ENCODE measurements around the gene BPIFB6.

Gene BPIFB6

GRCh38 chr20:33010133-33010504 lies 21.3 kb upstream of the BPIFB6 start:
- Histone ChIP-seq H3K4me3 (ENCODE audit: low read depth, low read length) (no peak overlapping the region), H3K27ac (ENCODE audit: extremely low read depth, low read depth, low read length) (no peak overlapping the region), H3K4me1 (ENCODE audit: control insufficient read depth, insufficient read depth, low read length) (no peaks in the 10 kb centered on the region), H3K36me3 (ENCODE audit: control insufficient read depth in 2 of 2, insufficient read depth in 1 of 2, low read length in 2 of 2) (no peaks in the 10 kb centered on the region), H3K9me3 (ENCODE audit: control insufficient read depth, insufficient read depth, low read depth, low read length) (no peaks in the 10 kb centered on the region)
- TF ChIP-seq ZNF600 (tag by site-specific recombination; IDR thresholded peaks at IDR 0.05) (no peak), ZNF132 (tag by site-specific recombination; IDR thresholded peaks at IDR 0.05; ENCODE audit: borderline replicate concordance) (no peak), ZNF239 (tag by site-specific recombination; IDR thresholded peaks at IDR 0.05) (no peak), OVOL3 (tag by site-specific recombination; IDR thresholded peaks at IDR 0.05) (no peak)
- TF ChIP-seq, protein P1, sequence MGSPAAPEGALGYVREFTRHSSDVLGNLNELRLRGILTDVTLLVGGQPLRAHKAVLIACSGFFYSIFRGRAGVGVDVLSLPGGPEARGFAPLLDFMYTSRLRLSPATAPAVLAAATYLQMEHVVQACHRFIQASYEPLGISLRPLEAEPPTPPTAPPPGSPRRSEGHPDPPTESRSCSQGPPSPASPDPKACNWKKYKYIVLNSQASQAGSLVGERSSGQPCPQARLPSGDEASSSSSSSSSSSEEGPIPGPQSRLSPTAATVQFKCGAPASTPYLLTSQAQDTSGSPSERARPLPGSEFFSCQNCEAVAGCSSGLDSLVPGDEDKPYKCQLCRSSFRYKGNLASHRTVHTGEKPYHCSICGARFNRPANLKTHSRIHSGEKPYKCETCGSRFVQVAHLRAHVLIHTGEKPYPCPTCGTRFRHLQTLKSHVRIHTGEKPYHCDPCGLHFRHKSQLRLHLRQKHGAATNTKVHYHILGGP (tag by site-specific recombination; IDR thresholded peaks at IDR 0.05), result no peak
- ChIA-PET CTCF (no interaction called here), POLR2A (no interaction called here)

DNA sequence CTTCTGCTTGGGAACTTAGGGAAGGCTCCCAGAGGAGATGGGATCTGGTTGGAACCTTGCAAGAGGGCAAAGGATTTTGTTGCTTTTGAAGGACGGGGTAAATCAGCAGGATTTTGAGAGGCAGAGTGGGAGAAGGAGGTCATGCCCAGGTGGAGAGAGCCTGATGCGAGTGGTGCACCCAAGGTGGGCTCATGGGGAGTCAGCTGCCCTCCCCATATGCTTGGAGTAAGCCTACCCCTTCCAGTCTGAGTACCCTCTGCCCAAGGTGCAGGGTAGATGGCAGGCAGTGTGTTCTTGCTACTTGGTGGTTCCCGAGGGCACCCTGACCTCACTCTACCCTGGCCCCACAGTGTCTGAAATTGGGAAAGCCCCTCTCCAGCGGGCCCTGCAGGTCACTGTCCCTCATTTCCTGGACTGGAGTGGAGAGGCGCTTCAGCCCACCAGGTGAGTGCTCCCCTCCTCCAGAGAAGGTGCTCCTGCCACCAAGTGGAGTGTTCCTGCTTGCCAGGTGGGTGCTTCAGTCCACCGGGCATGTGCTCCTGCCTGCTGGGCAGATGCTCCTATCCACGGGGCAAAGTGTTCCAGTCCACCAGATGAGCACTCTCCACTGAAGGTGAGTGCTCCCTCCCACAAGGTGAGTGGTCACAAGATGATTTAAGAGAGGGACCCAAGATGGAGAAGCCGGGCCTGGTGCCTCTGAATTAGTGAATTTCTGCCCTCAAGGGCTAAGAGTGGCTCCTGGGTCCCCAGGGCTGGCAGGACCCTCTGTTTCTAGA lies 20.6 kb upstream of the BPIFB6 start:
- Histone ChIP-seq H3K27ac (ENCODE audit: extremely low read depth, low read depth, low read length) (no peak overlapping the region), H3K36me3 (ENCODE audit: control insufficient read depth in 2 of 2, insufficient read depth in 1 of 2, low read length in 2 of 2) (no peaks in the 10 kb centered on the region), H3K9me3 (ENCODE audit: control insufficient read depth, insufficient read depth, low read depth, low read length) (no peaks in the 10 kb centered on the region), H3K4me3 (ENCODE audit: low read depth, low read length) (no peak overlapping the region), H3K4me1 (ENCODE audit: control insufficient read depth, insufficient read depth, low read length) (no peaks in the 10 kb centered on the region)
- ChIA-PET POLR2A (no interaction called here), CTCF (interaction anchor here (0.5 kb wide), 1 partner anchor 69 kb away, joined by 3 read pairs; no protein-coding TSS in a partner anchor)
- TF ChIP-seq KLF7 (tag by site-specific recombination; IDR thresholded peaks at IDR 0.05; ENCODE audit: borderline replicate concordance) (no peak), ZNF19 (tag by site-specific recombination; IDR thresholded peaks at IDR 0.05; ENCODE audit: low read depth) (no peak), ZNF350 (tag by site-specific recombination; IDR thresholded peaks at IDR 0.05) (no peak), ZNF768 (tag by site-specific recombination; IDR thresholded peaks at IDR 0.05) (no peak), ZNF112 (tag by site-specific recombination; IDR thresholded peaks at IDR 0.05) (no peak), ZNF266 (tag by site-specific recombination; IDR thresholded peaks at IDR 0.05; ENCODE audit: low read depth) (no peak), ZNF157 (tag by site-specific recombination; IDR thresholded peaks at IDR 0.05) (no peak), ZNF37A (tag by site-specific recombination; IDR thresholded peaks at IDR 0.05) (no peak), OSR2 (tag by site-specific recombination; IDR thresholded peaks at IDR 0.05) (no peak), SCRT2 (tag by site-specific recombination; IDR thresholded peaks at IDR 0.05) (no peak), ZBTB7A (tag by site-specific recombination; IDR thresholded peaks at IDR 0.05; ENCODE audit: low read depth) (no peak), HOXA7 (CRISPR knock-in tag; IDR thresholded peaks at IDR 0.05; ENCODE audit: borderline replicate concordance) (no peak), ZNF701 (tag by site-specific recombination; IDR thresholded peaks at IDR 0.05) (no peak), ZSCAN23 (tag by site-specific recombination; IDR thresholded peaks at IDR 0.05) (no peak), ZNF791 (tag by site-specific recombination; IDR thresholded peaks at IDR 0.05) (no peak)
- TF ChIP-seq, protein P2, sequence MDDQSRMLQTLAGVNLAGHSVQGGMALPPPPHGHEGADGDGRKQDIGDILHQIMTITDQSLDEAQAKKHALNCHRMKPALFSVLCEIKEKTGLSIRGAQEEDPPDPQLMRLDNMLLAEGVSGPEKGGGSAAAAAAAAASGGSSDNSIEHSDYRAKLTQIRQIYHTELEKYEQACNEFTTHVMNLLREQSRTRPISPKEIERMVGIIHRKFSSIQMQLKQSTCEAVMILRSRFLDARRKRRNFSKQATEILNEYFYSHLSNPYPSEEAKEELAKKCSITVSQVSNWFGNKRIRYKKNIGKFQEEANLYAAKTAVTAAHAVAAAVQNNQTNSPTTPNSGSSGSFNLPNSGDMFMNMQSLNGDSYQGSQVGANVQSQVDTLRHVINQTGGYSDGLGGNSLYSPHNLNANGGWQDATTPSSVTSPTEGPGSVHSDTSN (CRISPR knock-in tag; IDR thresholded peaks at IDR 0.05), result no peak
